Uterus (tissue), 2 donors: ENCODE data around the gene SLC34A3.

ENCODE experiments used
- POLR2A ChIP-seq, 2 donors: fragments of 450-650 bp; IDR thresholded peaks; one replicate each; pipeline ENCODE4 v1.6.1; 2016; ENCODE audit warnings: antibody characterized with exemption in 2 of 2, mild to moderate bottlenecking in 1 of 2, moderate library complexity in 1 of 2
- TF ChIP-seq, protein P1 (sequence below), 4 experiments: fragments of 200-600 bp in 2 of 4; fragments of 450-650 bp in 2 of 4; sonication (generic) in 2 of 4; IDR thresholded peaks; one replicate each; pipeline ENCODE4 v1.5.1; 2016 to 2019; ENCODE audit warnings: antibody characterized with exemption in 4 of 4, mild to moderate bottlenecking in 2 of 4, moderate library complexity in 1 of 4

DNA sequence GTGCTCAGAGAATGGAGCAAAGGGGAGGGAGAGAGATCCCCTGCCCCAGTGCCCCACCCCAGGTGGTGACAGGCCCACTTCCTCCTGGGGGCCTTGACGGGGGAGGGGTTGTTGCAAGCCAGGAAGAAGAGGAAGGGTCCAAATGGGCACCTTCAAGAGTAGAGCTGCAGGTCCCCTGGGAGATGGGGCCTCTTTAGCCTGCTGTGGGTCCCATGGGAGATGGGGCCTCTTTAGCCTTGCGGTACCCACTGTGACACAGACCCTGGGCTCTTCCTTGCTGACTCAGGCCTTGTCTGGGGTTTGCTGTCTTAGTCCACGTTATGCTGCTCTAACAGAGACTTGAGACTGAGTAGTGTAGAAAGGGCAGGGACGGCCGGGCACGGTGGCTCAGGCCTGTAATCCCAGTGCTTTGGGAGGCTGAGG lies 37.2 kb downstream of the SLC34A3 start:
- TF ChIP-seq, protein P1, sequence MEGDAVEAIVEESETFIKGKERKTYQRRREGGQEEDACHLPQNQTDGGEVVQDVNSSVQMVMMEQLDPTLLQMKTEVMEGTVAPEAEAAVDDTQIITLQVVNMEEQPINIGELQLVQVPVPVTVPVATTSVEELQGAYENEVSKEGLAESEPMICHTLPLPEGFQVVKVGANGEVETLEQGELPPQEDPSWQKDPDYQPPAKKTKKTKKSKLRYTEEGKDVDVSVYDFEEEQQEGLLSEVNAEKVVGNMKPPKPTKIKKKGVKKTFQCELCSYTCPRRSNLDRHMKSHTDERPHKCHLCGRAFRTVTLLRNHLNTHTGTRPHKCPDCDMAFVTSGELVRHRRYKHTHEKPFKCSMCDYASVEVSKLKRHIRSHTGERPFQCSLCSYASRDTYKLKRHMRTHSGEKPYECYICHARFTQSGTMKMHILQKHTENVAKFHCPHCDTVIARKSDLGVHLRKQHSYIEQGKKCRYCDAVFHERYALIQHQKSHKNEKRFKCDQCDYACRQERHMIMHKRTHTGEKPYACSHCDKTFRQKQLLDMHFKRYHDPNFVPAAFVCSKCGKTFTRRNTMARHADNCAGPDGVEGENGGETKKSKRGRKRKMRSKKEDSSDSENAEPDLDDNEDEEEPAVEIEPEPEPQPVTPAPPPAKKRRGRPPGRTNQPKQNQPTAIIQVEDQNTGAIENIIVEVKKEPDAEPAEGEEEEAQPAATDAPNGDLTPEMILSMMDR (IDR thresholded peaks at IDR 0.05), result no peak
- no peak for TF ChIP-seq POLR2A (IDR thresholded peaks at IDR 0.05)
